Duodenal mucosa (tissue), 2 donors: ENCODE data around the gene IKZF1.

Experiments
- H3K27ac ChIP-seq: one replicate; pipeline ENCODE4 v1.7.0; 2013; ENCODE audit warnings: low read depth, low read length
- H3K27me3 ChIP-seq, 2 donors: one replicate each; pipeline ENCODE4 v1.7.0; 2013; ENCODE audit warnings: low read length in 2 of 2, control low read depth in 1 of 2; ENCODE audit not compliant: insufficient read depth in 2 of 2, control insufficient read depth in 1 of 2
- H3K36me3 ChIP-seq, 2 donors: one replicate each; pipeline ENCODE4 v1.7.0; 2013; ENCODE audit warnings: low read length in 2 of 2, control low read depth in 1 of 2; ENCODE audit not compliant: insufficient read depth in 2 of 2, control insufficient read depth in 1 of 2
- H3K4me1 ChIP-seq, 2 donors: one replicate each; pipeline ENCODE4 v1.7.0; 2013; ENCODE audit warnings: low read length in 2 of 2, control low read depth in 1 of 2; ENCODE audit not compliant: insufficient read depth in 2 of 2, control insufficient read depth in 1 of 2
- H3K4me3 ChIP-seq, 2 donors: one replicate each; pipeline ENCODE4 v1.7.0; 2013; ENCODE audit warnings: low read length in 2 of 2, low read depth in 1 of 2
- H3K9ac ChIP-seq, 2 donors: one replicate each; pipeline ENCODE4 v1.7.0; 2013; ENCODE audit warnings: low read length in 2 of 2, low read depth in 1 of 2
- H3K9me3 ChIP-seq, 2 donors: one replicate each; pipeline ENCODE4 v1.7.0; 2013; ENCODE audit warnings: low read length in 2 of 2, control low read depth in 1 of 2; ENCODE audit not compliant: control insufficient read depth in 1 of 2

IKZF1 gene

DNA sequence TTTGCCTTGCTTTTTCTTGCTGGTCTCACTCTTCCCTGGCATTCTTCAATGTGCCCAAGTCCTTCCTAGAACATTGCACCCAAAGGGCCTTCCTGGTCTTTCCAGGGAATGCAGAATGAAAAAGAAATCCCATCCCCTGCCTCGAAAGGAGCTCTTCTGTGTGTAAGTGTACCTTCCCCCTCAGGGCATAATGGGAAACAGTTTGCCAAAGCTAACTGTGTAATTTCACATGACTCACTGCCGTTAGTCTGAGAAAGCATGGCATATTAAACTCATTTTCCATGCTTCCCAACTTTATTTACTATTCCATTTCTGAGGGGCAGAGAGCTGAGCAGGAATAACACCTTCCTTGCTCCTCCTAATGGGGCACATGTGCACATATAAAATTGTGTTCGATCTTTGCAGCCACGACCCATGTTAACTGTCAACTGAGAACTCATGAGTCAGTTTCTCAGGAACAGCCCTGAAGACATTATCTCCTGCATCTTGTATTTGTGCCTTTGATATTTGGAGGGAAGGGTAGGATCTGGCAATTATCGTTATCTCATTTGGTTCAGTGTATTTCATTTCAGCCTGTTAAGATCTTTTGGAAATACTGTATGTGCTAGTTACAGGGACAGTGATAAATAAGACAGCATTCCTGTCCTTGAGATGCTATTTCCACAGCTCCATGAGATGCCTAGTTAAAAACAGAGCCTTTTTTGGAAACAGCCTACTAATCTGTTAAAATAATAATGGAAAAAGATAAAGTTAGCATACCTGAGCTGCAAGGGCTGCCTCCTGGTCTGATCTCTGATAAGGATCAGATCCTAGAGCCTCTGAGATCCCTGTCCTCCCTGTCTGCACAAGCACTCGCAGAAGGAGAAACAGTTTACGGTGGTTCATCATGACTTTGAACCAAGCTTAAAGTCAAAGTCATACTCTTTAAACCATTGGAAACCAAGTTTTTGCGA is 42.3 kb downstream of the IKZF1 start:
- no peaks in the 10 kb centered on the region for H3K27me3 ChIP-seq
- no peaks in the 10 kb centered on the region for H3K36me3 ChIP-seq
- no peaks in the 10 kb centered on the region for H3K9me3 ChIP-seq
- H3K27ac ChIP-seq: no peak overlapping the region
- no peak overlapping the region for H3K9ac ChIP-seq
- H3K4me3 ChIP-seq: no peak overlapping the region
- H3K4me1 ChIP-seq: peaks cover 9 to 11% of the 10 kb centered on the region in 2 donors

DNA sequence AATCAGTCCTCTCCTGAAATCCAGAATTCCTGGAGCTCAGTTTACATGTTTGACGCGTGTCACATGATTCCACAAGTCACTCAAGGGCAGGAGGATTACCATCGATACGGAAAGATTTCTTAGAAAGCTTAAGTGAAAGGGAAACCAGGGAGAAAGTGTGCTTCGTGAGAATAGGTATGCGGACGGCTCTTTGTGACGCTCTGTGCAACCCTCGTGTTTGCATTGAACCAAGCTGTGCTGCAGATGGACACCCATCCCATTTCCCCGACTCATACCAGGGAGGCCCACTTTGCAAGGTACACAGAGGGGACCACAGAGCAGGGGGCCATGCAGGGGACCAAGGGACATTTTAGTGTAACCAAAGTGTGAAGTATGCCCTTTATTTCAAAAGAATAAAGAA is 43.2 kb downstream of the IKZF1 start:
- H3K4me3 ChIP-seq: no peak overlapping the region
- H3K9me3 ChIP-seq: no peaks in the 10 kb centered on the region
- peaks cover 11 to 13% of the 10 kb centered on the region in 2 donors for H3K4me1 ChIP-seq
- no peak overlapping the region for H3K9ac ChIP-seq
- no peaks in the 10 kb centered on the region for H3K36me3 ChIP-seq
- H3K27ac ChIP-seq: no peak overlapping the region
- H3K27me3 ChIP-seq: no peaks in the 10 kb centered on the region

DNA sequence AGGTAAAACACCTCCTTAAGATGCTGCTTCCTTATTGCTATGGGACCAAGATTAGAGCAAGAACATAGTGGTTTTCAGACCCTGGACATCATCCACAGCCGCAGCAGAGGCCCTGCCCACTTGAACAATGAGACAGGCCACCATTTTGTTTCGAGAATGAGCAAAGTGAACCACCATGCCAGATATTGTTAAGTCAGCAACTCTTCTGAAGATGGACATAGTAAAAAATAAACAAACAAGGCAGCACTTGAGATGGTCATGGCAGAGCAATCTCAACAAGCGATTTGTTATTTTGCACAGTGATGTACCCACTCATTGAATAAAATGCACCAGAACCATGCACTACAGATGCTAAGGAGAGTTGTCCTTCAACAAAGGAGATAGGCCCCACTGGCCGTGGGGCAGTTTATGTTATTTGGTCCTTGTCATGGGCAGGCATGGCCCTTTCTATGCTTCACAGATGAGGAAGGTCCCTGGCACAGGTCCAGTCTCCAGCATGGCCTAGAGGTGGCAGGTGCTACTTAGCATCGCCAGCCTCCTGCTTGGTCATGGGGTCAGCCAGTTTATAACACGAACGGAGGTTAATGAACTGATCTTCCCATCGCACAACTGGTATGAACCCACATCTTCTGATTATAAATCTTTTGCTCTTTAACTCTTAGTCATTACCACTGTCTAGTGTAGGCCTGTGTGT is 44.1 kb downstream of the IKZF1 start:
- Histone ChIP-seq H3K4me1 (peaks cover 13 to 18% of the 10 kb centered on the region in 2 donors), H3K9me3 (no peaks in the 10 kb centered on the region), H3K9ac (no peak overlapping the region), H3K36me3 (no peaks in the 10 kb centered on the region), H3K4me3 (no peak overlapping the region), H3K27me3 (no peaks in the 10 kb centered on the region), H3K27ac (no peak overlapping the region)

DNA sequence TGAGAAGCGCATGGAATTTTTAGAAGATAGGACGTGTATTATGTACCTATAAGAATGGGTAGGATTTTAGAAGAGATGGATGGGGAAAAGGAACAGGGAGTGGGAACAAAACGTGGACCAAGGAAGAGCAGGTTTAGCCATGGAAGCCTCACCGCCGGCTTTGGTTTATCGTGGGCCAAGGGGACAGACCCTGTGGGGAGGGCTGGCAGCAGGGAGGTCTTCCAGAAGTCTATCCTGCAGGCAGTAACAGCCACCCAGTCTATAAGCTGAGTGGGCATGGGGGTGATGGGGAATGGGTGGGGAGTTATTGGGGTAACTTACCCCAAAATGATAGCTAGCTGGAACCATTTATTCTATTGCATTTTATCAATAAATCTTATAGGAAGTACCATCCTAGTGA is 44.9 kb downstream of the IKZF1 start:
- Histone ChIP-seq H3K4me1 (peaks cover 13 to 18% of the 10 kb centered on the region in 2 donors), H3K9ac (no peak overlapping the region), H3K36me3 (no peaks in the 10 kb centered on the region), H3K4me3 (no peak overlapping the region), H3K27me3 (no peaks in the 10 kb centered on the region), H3K9me3 (no peaks in the 10 kb centered on the region), H3K27ac (no peak overlapping the region)

DNA sequence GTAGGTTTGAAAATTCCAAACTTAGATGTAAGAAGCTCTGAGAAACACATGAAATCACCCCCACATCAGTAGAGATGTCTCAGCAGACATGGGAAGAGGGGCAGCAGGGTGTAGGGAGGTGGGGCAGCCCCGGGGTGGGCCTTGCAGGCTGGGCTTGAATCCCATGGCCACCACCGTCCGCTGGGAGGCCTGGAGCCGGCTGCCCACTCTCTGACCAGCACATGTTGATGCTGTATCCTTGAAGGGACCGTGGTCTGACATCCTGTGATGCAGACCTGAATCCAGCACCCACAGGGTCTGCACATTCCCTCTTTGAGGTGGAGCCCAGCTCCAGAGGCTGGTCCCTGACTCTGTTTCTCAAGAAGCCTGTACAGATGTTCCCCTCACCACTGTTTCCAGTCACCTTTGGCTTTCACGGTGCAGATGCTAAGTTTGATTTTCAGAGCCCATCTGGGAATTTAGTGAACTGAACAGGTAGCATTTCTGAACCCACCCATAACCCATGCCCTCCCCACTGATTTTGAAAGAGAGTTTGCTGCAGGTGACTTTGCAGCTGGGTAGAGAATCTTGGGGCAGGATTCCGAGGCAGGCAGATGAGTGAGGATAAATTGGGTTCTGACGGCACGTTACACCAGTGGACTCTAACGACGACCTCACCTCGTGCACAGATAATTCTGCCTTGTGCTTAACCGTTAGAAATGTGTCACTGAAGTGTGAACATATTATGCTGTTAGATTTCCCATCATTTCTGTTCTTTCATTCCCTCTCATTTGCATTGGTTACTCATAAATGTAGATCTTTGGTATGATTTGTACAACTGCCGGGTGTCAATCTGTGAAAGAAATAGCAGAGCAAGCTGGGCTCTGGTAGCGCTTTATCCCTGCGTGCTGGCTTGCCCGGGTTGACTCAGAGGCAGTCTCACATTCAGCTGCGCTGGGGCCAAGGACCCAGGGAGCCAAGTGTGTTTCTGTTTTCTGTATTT is 45.7 kb downstream of the IKZF1 start:
- H3K36me3 ChIP-seq: no peaks in the 10 kb centered on the region
- H3K9ac ChIP-seq: peak overlapping the region in 1 of 2 donors; percentile 20
- H3K9me3 ChIP-seq: no peaks in the 10 kb centered on the region
- no peak overlapping the region for H3K27ac ChIP-seq
- H3K4me3 ChIP-seq: no peak overlapping the region
- no peaks in the 10 kb centered on the region for H3K27me3 ChIP-seq
- peaks cover 13 to 18% of the 10 kb centered on the region in 2 donors for H3K4me1 ChIP-seq

DNA sequence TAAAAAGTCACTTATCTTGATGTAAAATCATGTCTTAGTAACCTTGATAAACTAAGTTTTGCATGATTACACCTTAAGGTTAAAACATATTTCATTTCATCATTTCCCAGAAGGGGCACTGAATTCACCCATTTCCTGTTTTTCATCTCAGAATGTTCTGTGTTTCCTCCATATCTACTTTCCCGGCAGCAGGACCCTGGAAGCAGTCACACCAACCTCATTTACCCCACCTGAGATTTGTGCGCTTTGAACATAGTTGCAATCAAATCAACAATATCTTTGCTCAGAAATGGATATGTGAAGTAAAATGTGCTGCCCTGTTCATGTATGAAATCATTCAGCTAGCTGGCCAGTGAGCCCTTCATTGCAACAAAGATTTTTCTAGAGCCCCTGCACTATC is 46.8 kb downstream of the IKZF1 start:
- no peak overlapping the region for H3K27ac ChIP-seq
- no peaks in the 10 kb centered on the region for H3K36me3 ChIP-seq
- no peaks in the 10 kb centered on the region for H3K27me3 ChIP-seq
- no peak overlapping the region for H3K4me3 ChIP-seq
- H3K9ac ChIP-seq: no peak overlapping the region
- no peaks in the 10 kb centered on the region for H3K9me3 ChIP-seq
- H3K4me1 ChIP-seq: peaks cover 13 to 18% of the 10 kb centered on the region in 2 donors

DNA sequence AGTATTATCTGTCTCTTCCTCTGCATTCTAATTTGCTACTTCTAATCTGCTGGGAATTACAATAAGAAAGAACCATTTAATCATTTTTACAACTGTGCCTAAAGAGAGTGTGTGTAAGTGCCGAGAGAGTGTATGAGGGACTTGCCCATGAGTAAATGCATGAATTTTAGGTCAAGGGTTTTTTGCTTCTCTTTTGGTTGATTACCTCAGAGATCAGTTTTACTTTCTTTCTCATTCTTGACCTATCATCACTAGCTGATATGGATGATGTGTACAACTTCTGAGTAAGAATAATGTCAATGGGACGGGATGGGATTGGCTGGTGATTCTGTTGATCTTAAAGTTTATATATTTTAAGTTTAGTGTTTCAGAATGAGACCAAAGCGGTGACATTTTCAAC is 47.8 kb downstream of the IKZF1 start:
- peak overlapping the region; percentile 43 for H3K27ac ChIP-seq
- no peak overlapping the region for H3K4me3 ChIP-seq
- H3K9me3 ChIP-seq: no peaks in the 10 kb centered on the region
- peaks cover 13 to 18% of the 10 kb centered on the region in 2 donors for H3K4me1 ChIP-seq
- H3K27me3 ChIP-seq: no peaks in the 10 kb centered on the region
- H3K36me3 ChIP-seq: no peaks in the 10 kb centered on the region
- H3K9ac ChIP-seq: no peak overlapping the region

DNA sequence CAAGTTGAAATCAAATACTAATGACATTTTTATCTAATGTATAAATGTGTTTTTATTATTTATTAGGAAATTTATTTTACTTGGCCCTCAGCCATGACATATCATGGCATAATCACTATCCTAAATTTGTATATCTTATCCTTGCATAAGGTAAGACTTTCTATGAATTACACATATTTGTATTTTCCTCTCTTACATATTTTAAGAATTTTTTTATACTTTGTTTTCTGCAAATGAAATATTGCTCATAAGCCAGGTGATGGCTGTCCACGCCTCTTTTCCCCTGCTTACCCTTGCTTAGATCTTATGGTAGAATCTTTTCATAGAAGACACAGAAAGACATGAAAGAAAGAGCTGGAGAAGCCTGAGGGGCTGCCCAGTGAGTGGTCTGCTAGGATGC is 48.2 kb downstream of the IKZF1 start:
- Histone ChIP-seq H3K9me3 (no peaks in the 10 kb centered on the region), H3K9ac (peak overlapping the region in 1 of 2 donors; percentile 25), H3K4me1 (peaks cover 13 to 18% of the 10 kb centered on the region in 2 donors), H3K36me3 (no peaks in the 10 kb centered on the region), H3K4me3 (no peak overlapping the region), H3K27ac (no peak overlapping the region), H3K27me3 (no peaks in the 10 kb centered on the region)

DNA sequence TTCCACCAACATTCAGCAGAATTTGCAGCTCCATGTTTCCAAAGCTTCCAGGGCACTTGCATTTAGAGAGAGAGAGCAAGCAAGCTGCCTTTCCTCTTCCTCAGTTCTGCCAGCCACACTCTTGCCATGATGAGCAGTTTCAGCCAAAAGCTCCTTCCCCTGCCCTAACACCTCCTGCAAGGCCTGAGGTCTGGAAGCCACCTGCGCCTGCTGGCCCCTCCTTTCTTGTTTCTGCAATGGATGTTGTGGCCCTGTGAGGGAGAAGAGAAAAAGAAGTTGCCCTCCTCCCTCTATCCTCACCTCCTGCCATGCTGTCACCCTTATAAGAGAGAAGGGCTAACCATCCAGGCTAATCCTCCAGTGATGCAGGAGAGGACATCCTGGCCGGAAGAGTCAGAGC is 48.7 kb downstream of the IKZF1 start:
- peaks cover 13 to 18% of the 10 kb centered on the region in 2 donors for H3K4me1 ChIP-seq
- no peaks in the 10 kb centered on the region for H3K9me3 ChIP-seq
- no peaks in the 10 kb centered on the region for H3K27me3 ChIP-seq
- H3K4me3 ChIP-seq: no peak overlapping the region
- H3K9ac ChIP-seq: peak overlapping the region in 1 of 2 donors; percentile 25
- H3K27ac ChIP-seq: no peak overlapping the region
- no peaks in the 10 kb centered on the region for H3K36me3 ChIP-seq
